GM19438 (cell line): ENCODE results near the gene ADAM8.

Experiments
- ATAC-seq: cut with Tn5 transposase; IDR thresholded peaks from one replicate; pipeline ENCODE4 v1.9.1; 2021; ENCODE audit warnings: low read depth; ENCODE audit not compliant: unreplicated experiment

Gene ADAM8

DNA sequence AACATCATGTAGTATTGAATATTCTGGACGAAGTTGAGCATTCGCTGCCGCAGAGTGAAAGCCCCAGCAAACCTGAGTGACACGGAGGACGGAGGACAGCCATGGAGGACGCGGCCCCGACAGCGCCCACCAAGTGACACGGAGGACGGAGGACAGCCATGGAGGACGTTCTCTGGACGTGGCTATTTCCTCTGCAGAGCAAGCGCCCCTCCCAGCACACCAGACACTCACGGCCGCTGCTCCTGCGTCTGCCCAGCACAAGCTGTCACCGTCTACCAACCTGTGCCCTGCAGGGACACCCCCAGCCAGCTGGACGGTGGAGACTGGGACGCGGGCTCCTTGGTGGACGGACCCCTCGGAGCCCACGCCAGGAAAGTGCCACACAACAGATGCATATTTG lies 7.3 kb upstream of the ADAM8 start:
- no peak for ATAC-seq

DNA sequence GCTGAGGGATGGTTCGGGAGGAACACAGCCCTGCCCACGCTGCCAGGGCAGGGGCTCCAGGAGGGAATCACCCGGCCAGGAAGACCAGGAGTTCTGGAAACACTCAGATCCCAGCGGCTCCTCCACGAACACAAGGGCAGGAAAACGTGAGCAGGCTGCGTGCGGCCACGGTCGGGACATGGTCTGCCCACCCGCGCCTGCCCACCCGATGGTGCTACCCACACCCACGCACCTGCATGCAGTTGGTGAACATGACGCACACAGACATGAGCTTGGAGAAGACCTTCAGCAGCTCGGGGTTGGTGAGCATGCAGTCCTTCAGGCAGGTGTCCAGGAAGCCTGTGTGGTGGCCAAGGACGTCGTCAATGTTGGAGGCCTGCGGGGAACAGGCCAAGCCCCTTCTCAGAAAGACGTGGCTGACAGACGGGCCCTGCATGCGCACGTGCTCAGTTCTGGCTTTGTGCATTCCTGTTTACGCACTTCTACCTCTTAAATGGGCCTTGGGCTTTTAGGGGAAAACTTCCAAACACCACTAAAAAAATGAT lies 6.2 kb upstream of the ADAM8 start:
- ATAC-seq, result no peak

DNA sequence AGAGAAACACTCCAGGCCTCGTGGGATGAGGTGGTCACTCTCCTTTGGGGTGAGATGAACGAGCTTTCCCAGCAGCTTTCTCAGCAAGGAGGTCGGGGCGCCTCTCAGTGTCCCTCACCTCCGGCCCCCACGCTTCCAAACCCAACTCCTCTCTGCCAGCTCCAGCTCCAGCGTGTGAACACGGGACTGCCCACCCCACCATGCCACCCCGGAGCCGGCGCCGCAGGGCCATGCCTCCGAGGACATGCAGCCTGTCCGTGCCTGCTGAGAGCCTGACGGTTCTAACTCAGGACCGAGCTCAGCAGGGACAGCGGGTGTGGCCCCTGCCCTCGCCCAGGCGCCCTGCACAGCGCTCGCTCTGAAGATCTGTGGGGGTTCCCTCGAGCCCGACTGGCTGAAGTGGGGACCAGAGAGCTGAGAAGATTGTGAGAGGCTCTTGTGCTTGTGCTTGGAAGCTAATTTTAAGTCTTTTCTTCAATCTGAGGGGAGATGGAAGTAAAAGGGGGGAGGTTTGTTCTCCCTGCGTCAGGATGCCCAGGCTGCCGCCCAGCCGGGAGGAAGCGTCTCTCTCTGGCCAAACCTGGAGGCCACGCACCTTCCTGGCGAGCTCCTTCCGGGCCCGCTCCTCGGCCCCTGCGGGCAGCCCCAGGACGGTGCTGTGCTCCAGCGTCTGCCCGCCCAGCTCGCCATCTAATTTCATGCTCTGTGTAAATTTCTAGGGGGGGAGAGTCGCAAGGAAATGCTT lies 5.1 kb upstream of the ADAM8 start:
- ATAC-seq, result no peak

DNA sequence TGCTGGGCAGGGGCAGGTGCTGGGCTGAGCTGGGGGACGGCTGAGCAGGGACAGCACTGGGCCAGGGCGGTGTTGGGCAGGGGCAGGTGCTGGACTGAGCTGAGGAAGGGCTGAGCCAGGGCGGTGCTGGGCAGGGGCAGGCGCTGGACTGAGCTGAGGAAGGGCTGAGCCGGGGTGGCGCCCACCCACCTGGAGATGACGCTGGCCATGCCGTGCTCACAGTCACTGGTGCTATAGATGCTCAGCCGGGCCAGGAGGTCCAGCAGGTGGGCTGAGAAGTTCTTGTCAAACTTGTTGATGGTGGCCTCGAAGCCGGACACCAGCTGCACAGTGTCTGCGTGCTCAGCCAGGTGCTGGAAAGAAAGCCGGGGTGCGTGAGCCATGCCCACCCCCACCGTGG lies 4.4 kb upstream of the ADAM8 start:
- ATAC-seq, result no peak

DNA sequence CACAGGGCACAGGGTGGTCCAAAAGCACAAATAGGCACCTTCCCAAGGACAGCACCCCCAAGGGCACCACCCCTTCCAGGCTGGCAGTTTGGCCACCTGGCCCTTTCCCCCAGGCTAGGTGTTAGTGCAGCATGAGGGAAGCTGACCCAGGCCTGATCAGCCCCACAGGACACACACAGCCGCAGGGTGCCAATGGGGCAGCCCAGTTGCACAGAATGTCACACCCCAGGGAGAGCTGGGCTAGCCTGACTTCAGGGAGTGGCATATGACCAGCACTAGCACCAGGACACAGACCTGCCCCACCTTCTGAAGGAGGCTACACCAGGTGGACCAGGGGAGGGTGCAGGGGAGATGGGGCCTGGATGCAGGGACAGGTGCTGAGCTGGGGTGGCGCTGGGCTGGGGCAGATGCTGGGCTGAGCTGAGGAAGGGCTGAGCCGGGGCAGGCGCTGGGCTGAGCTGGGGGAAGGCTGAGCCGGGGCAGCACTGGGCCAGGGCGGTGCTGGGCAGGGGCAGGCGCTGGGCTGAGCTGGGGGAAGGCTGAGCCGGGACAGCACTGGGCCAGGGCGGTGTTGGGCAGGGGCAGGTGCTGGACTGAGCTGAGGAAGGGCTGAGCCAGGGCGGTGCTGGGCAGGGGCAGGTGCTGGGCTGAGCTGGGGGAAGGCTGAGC lies 3.9 kb upstream of the ADAM8 start:
- ATAC-seq, result no peak

DNA sequence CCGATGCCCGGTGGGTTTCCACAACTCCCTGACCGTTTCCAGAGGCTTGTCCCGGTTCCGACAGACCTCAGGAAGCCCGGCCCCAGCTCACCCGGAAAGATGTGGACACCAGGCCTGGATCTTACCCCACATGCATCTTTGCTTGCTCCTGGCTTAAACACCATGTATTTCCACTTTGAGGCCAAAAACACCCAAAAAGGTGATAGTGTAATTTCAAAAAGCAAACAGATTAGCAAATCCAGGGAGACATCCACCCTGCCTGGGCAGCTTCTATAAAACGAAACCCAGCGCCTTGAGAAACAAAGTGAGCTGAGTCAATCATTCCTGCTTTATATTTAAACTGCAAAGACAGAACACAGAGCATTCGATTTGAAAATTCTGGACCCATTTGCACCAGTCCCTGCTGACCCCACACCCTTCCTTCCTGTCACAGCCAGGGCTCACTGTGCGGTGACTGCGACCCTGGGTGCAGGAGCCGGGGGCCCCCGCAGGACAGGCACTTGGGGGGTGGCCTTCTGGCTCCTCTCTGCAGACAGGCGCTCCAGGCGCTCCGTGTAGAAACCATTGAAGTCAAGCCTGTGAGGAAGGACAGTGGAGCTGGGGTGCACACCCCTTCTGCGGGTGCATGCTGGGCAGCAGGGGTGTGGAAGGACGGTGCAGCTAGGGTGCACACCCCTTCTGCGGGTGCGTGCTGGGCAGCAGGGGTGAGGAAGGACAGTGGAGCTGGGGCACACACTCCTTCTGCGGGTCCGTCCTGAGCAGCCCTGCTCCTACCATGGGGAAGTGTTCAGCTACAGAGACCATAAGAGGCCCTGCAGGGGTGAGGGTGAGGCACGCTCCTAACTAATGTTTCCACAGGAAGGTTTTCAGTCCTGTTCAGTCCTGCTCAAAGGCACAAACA lies 2.9 kb upstream of the ADAM8 start:
- no peak for ATAC-seq

DNA sequence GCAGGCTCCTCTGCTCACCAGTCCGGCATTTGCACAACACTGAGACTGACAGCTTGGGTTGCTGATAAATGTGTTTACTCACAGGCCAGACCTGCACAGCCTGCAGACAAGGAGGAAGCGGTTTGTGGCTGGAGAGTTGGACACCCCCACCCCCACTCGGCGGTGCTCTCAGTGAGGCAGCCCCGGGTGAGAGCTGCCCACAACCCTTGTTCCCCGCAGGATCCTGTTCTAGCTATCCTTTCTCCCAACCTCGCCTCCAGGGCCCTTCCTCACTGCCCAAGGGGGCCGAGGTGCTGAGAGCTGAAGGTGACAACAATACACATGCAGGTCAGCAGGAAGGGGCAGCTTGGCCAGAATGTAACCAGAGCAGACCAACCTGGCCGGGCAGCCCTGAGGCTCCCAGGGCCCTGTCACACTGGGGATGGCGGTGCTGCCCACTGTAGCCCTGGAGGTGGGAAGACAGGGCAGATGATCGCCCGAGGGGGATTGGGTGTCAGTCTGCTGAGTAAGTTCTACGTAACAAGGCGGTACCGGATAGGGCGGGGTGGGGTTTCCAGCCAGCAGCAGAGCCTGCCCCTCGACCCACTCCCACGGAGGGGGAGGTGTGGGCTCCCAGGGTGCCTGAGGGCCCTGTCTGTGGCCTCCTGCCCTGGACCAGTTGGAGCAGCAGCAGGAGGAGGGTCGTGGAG lies 2.1 kb upstream of the ADAM8 start:
- ATAC-seq, result peak; percentile 48

DNA sequence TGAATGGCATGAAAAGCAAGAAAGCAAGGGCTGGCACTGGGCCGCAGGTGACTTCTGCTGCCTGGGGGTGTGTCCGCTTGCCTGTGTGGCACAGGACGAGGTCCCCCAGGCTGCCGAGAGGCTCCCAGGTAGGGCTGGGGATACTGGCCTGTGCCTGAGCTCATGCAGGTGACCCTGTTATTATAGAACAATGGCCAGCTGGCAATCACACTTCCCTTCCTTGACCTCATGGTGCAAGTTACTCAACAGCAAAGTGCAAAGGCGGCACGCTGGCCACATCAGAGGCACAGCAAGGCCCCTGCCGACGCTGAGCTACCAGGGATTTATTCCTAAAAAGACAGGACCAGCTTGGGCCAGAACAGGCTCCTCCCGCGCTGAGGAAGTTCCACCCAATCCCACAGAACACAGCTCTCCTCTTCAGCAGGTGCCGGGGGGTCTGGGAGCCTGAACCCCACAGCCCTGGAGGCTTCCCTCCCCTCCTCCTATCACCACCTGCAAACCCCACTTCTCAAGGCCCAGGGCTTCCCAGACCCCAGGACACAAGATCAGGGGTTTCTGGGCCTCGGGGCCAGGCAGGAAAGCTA lies 1.4 kb upstream of the ADAM8 start:
- no peak for ATAC-seq

DNA sequence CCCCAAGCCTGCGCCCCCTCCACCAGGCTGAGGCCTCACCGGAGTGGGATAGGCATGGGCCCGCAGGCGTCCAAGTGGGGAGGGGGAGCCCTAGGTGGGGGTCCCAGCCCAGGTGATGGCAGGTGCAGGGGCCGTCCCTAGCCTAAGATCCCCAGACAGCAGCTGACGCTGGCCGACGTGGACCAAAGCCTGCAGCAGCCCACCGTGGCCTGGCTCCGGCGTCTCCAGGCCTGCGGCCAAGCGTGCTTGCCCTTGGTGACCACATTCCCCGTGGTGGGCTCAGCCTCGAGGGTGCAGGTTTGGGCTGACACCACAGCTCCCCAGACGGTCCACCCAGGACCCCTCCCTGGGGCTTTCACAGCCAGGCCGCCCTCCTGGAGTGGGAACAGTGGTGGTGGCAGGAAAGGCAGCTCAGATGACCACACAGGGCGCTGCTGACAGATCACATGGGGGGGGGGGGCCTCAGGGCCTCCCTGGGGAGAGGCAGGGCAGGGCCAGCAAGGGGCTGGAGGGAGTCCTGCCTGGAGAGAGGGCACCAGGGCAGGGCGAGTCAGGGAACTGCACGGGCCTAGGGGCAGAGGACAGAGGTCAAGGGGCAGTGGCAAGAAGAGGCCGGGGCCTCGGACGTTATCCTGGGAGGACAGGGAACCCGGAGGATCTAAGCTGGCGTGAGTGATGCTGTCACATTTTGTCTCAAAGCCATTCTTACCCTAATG lies 767 bp upstream of the ADAM8 start:
- no peak for ATAC-seq

DNA sequence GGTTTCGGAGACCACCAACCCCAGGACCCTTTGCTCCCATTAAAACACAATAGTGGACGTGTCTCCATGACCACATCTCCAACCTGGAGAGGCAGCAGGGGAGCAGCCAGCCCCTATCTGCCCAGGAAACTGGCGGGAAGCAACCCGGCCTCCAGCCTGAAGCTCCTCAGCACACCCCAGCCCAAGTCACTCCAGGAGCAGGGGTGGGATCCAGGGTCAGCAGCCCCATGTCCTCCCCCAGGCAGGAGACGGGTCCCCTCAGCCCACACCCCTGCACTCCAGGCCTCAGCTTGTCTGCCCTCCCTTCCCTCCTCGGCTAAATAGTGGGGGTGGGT lies 601 bp downstream of the ADAM8 start:
- ATAC-seq, result no peak

DNA sequence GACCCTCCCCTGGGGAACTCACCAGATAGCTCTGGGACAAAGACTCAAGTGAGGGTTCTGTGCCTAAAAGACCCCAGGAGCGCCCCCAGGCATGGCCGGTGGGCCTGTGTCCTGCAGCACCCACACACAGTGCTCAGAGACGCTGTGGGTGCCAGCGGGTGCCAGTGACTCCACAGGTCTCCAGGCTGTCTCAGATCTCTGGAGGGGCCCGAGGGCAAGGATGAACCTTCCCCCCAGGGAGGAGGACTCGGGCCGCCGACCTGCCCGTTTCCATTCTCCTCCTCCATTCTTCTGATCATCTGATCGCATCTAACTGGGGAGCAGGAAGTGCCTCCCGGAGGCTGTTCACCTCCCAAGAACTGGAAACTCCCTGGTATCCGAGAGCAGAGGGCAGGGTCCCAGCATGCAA lies 980 bp downstream of the ADAM8 start:
- peak; percentile 36 for ATAC-seq

DNA sequence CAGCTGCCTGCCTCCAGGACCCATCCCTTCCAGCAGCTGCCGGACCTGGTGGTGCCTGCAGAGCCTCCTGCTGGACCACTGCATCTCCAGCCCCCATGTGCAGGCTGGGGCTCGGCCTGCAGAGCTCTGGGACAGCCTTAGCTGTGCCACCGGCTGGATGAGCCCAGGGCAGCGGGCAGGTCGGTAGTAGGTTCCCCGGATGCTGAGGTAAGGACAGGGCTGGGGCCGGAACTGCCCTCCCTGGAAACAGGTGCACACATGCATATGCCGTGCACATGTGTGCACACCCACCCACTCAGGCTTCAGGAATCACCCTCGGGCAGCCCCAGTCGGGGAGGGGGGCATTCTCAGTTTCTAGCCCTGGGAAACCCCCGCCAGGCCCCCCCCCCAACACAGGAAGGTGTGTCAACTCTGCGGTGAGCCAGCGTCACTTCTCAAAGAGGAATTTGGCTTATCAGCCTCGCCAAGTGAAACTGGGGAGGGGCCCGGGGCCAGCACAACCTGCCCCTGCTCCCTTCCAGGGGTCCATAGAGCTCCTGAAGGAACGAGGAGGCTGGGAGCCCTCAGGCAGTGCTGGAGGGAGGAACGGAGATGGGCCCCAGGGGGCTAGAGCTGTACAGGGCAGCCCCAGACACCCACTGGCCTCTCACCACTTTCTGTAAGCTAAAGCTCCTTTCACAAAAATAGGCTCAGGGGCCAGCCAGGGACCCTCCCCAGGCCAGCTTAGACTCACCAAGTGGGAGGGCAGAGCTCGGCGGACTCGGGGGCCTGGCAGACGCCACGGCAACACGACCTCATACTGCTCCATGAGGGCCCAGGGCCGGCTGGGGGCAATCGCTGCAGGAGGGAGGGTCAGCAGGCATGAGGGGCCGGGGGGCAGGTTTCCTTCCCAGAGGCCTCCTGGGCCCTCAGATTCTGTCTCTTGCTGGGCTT lies 1.7 kb downstream of the ADAM8 start:
- peak; percentile 44 for ATAC-seq

DNA sequence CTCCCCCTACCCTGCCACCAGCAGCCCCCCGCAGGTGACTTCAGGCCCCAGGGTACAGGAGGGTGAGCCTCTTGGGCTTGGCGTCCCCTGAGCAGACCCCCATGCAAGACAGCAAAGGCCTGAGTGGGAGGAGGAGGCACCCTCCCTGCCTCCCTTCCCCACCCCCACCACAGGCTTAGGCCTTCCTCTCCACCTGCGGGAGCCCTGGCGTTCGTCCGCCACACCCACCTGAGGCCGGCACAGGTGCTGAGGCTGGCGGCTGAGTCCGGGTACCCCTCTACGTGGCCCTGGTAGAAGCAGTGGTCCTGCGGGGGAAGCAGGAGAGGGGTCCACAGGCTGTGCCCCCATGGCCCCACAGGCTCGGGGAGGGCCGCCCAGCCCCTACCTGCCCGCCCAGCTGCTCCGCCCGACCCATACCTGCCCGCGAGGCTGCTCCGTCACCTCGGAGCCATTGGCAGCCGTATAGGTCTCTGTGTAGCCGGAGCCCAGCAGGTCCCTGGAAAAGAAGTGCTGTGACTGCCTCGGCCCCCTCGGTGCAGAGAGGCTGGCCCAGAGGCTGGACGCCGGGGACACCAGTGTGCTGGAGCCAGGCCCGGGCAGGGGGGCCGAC lies 3.0 kb downstream of the ADAM8 start:
- no peak for ATAC-seq

DNA sequence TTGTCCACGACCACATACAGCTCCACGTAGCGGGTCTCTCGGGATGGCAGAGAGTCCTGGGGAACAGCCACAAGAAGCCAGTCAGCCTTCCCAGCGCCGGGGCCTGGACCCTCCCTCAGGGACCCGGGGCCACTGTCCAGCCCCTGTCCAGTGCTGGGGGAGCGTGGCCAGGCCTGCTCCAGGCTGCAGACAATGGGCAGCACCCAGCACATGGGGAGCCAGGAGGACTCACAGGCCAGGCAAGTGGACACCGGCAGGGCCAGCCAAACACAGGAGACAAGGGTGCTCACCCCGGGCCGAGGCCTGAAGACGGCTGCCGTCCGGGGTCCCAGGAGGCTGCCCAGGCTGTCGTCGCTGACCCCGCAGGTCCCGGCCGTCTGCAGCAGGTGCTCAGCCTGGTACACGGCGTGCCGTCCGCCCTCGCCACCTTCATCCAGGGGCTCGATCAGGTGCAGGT lies 3.7 kb downstream of the ADAM8 start:
- ATAC-seq, result no peak

DNA sequence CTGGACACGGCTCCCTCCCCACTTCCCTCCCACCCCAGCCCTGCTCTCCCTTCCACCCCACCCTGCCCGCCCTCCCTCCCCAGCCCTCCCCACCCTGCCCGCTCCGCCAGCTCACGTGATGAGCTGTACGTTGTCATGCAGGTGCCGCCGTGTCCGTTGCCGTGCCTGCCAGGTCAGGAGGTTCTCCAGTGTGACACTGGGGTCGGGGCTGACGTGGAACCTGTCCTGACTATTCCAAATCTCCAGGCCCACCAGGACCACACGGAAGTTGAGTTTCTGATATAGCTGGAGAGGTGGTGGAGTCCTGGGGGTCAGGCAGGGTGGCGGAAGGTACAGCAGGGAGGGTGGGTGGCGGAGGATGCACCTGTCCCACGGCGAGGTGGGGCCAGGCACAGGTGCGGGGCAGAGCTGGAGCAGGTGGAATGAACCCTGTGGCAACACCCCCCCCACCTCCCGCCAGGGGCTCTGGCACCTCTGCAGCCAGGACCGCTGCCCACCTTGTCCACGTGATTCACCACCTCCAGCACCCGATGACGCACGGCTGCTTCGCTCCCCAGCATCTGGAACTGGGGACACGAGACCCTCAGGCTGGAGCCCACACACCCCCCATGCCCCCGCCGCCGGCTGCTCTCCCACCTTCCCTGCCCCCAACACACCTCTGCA lies 4.2 kb downstream of the ADAM8 start:
- ATAC-seq, result no peak

DNA sequence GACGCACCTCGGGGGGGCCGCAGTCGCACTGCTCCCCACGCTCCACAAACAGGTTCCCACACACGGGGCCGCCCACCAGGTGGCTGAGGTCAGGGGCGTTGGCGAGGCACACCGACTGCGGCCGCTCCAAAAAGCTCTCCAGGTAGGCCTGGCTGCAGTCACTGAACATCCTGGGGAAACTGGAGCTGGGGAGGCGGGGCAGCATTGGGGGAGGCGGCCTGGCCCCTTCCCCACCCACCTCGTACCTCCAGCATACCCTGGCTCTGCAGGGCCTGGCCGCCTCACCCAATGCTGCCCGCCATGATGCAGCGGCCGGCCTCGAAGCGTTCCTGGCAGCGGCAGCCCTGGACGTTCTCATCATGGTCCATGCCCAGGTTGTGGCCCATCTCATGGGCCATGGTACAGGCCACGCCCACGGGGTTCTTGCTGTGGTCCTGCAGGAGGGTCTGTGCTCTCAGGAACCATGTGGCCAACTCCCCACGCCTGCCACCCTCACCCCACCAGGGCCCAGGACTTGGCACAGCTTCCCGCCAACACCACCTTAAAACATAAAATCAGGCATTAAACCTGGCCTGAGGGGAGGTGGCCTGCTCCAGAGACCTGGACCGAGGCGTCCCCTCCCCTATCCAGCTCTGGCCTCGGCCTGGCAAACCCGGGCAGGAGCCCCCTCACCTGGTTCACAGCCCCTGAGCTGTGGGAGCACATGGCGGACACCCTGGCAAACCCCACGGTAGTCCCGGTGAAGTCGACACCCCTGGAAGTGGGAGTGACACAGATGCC lies 5.0 kb downstream of the ADAM8 start:
- no peak for ATAC-seq

DNA sequence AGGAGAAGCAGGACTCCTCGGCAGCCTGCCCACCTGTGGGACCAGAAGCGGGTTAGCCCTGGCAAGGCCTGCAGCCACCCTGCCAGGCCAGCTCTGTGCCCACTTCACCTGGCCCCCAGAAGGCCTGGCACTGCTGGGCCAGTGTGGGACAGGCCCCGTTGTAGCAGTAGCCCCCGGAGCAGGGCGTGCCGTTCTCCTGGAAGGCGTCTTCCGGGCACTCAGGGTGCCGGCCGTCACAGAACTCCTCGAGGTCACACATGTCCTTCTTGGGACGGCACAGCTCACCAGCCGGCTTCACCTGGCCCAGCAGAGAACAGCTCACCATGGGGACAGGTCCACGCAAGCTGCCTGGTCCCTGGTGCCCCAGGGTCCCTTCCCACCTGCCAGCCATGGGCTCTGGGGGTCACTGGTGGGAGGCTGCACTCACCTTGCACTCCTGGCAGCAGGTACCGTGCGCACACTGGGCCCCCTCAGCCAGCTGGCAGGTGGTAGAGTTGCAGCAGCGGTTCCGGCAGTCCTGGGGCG lies 5.8 kb downstream of the ADAM8 start:
- ATAC-seq, result no peak
